A673 (cell line): Measurements from ENCODE around the gene TMEM45B. TPM values are rescaled to one million over a fixed set of nuclear protein-coding genes. Genes with fewer than 3 reads are reported as not detected.
"Not testable (repeated sequence)": the region's sequence is repeated elsewhere in the genome, so short reads cannot be mapped to it uniquely, and the experiment has no call there.

Source experiments
- BruUV-seq: library from RNA; stranded (reverse); fragments of 400-500 nt; replicated peaks from 2 replicates; lab custom pipeline; 2021; lab: Mats Ljungman, UMichigan
- CTCF ChIA-PET: fragments of 300-600 bp; sonication (Branson Sonifier 250); formaldehyde crosslinking; loops from one replicate; lab custom pipeline; 2022; ENCODE audit warnings: antibody characterized with exemption; lab: Charles Lee
- POLR2A ChIA-PET: fragments of 300-600 bp; sonication (Branson Sonifier 250); formaldehyde crosslinking; loops from one replicate; lab custom pipeline; 2022; ENCODE audit warnings: antibody characterized with exemption; ENCODE audit not compliant: low non-redundant PET; lab: Charles Lee
- DNase-seq: peaks from one replicate; pipeline ENCODE4 v3.0.0-alpha.2; 2015; ENCODE audit warnings: low spot score
- H3K27ac ChIP-seq: fragments of 200-600 bp; sonication (generic); 2 replicates; pipeline ENCODE4 v1.5.1; 2016; ENCODE audit warnings: mixed run types, low read depth, mild to moderate bottlenecking, mixed read lengths, antibody characterized with exemption, low read length; ENCODE audit not compliant: poor library complexity, severe bottlenecking
- H3K27me3 ChIP-seq: fragments of 200-600 bp; sonication (generic); replicated peaks from 2 replicates; pipeline ENCODE4 v1.6.1; 2017; ENCODE audit warnings: mixed run types, low read depth, mild to moderate bottlenecking, mixed read lengths, antibody characterized with exemption, low read length; ENCODE audit not compliant: insufficient read depth, poor library complexity
- H3K36me3 ChIP-seq: fragments of 200-600 bp; sonication (generic); 2 replicates; pipeline ENCODE4 v1.6.1; 2016; ENCODE audit warnings: mixed run types, mild to moderate bottlenecking, mixed read lengths, antibody characterized with exemption, low read length; ENCODE audit not compliant: insufficient read depth, poor library complexity, severe bottlenecking
- H3K4me1 ChIP-seq: fragments of 200-600 bp; sonication (generic); 2 replicates; pipeline ENCODE4 v1.6.1; 2017; ENCODE audit warnings: mixed run types, mild to moderate bottlenecking, mixed read lengths, antibody characterized with exemption, low read length; ENCODE audit not compliant: insufficient read depth, poor library complexity, severe bottlenecking
- H3K4me3 ChIP-seq: fragments of 200-600 bp; sonication (generic); 2 replicates; pipeline ENCODE4 v1.5.1; 2016; ENCODE audit warnings: low read depth, mixed run types, mild to moderate bottlenecking, mixed read lengths, low read length; ENCODE audit not compliant: poor library complexity, severe bottlenecking
- H3K9me3 ChIP-seq: fragments of 200-600 bp; sonication (generic); 2 replicates; pipeline ENCODE4 v1.6.1; 2016; ENCODE audit warnings: mixed run types, low read depth, mild to moderate bottlenecking, mixed read lengths, antibody characterized with exemption, low read length; ENCODE audit not compliant: poor library complexity, severe bottlenecking
- CTCF ChIP-seq: fragments of 300-800, 200-600 bp; sonication (generic); conservative IDR thresholded peaks from 2 replicates; pipeline ENCODE4 v1.5.1; 2017; ENCODE audit warnings: low read depth, mild to moderate bottlenecking, antibody characterized with exemption, low read length, moderate library complexity, mixed read lengths
- EZH2 ChIP-seq: fragments of 200-600 bp; sonication (generic); IDR thresholded peaks from 2 replicates; pipeline ENCODE4 v1.6.1; 2017; ENCODE audit warnings: borderline replicate concordance, low read depth, mild to moderate bottlenecking, mixed read lengths, antibody characterized with exemption, low read length; ENCODE audit not compliant: poor library complexity, severe bottlenecking
- intact Hi-C: fragments of 100-400 bp; cut with micrococcal nuclease; formaldehyde crosslinking; loops from one replicate; pipeline ENCODE4 v1.10.0; 2022; ENCODE audit not compliant: unreplicated experiment
- total RNA-seq: library from RNA; stranded (reverse); gene quantifications from 2 replicates; pipeline ENCODE4 v1.2.3, GENCODE V29; 2021

The TMEM45B gene
- total RNA-seq, 1 experiment from 2014 or later, result not detected

DNA sequence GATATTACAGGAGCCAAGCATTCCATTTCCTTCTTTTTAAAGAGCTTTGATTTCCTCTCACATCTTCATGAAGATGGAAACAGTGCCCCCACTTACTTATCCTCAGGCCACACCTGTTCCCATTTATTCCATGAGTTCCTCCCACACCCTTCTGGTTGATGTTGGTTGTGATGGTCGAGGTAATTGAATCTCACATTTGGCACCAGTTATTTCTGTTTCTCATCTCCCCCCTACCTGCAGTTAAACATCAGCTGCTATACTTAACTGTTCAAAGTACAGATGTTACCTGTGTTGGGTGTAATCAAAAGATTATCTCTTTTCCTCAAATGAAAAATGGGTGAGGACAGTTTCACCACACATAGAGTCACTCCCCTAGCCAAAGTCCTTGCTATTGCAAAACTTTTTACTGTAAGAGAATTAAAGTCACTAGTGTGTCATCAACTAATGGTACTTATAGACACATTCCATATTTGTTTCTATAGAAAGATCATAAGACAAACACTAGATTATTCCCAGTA is 1.9 kb downstream of the TMEM45B start:
- BruUV-seq, result no TSS peak
- no peak for DNase-seq
- CTCF ChIA-PET, result no interaction called here
- intact Hi-C loops, result no loop called here
- H3K27me3 ChIP-seq, result peaks cover 23% of the 10 kb centered on the region
- no peak overlapping the region for H3K4me3 ChIP-seq
- TF ChIP-seq EZH2, result no peak
- no peak for TF ChIP-seq CTCF
- POLR2A ChIA-PET, result interaction anchor here (0.7 kb wide), 1 partner anchor 472 kb away, joined by 3 read pairs; no protein-coding TSS in a partner anchor
- no peak overlapping the region for H3K27ac ChIP-seq
- H3K36me3 ChIP-seq, result no peaks in the 10 kb centered on the region
- no peaks in the 10 kb centered on the region for H3K9me3 ChIP-seq
- no peaks in the 10 kb centered on the region for H3K4me1 ChIP-seq

GRCh38 chr11:129818236-129818635 is 2.6 kb downstream of the TMEM45B start:
- H3K36me3 ChIP-seq, H3K4me1 ChIP-seq, H3K9me3 ChIP-seq, intact Hi-C loops, CTCF ChIA-PET, POLR2A ChIA-PET, DNase-seq, H3K27ac ChIP-seq, H3K4me3 ChIP-seq, BruUV-seq: not testable (repeated sequence)
- peaks cover 23% of the 10 kb centered on the region for H3K27me3 ChIP-seq

GRCh38 chr11:129819237-129819636 is 3.6 kb downstream of the TMEM45B start:
- no TSS peak for BruUV-seq
- intact Hi-C loops, result no loop called here
- H3K9me3 ChIP-seq, result no peaks in the 10 kb centered on the region
- H3K4me1 ChIP-seq, result no peaks in the 10 kb centered on the region
- TF ChIP-seq EZH2, result no peak
- no peak for TF ChIP-seq CTCF
- no peak overlapping the region for H3K27ac ChIP-seq
- ChIA-PET CTCF (no interaction called here), POLR2A (no interaction called here)
- no peak overlapping the region for H3K4me3 ChIP-seq
- DNase-seq, result no peak
- peaks cover 23% of the 10 kb centered on the region for H3K27me3 ChIP-seq
- no peaks in the 10 kb centered on the region for H3K36me3 ChIP-seq

DNA sequence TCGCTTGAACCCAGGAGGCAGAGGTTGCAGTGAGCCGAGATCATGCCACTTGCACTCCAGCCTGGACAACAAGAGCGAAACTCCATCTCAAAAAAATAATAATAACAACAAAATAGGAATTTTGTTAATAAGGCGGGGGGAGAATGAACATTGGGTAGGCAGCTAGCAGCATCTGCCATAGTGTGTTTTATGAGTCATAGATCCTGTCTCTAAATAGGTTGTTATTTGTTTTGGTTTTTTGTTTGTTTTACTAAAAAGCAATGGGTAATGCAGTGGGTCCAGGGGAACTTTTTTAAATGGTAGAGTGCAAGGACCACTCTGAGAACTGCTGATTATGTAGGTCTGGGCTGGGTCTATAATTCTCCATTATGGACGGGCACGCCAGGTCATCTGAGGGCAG is 4.6 kb downstream of the TMEM45B start:
- intact Hi-C loops, H3K27ac ChIP-seq, DNase-seq, H3K4me3 ChIP-seq, BruUV-seq, H3K36me3 ChIP-seq, H3K9me3 ChIP-seq, H3K4me1 ChIP-seq, CTCF ChIA-PET, POLR2A ChIA-PET: not testable (repeated sequence)
- H3K27me3 ChIP-seq, result peaks cover 22% of the 10 kb centered on the region

DNA sequence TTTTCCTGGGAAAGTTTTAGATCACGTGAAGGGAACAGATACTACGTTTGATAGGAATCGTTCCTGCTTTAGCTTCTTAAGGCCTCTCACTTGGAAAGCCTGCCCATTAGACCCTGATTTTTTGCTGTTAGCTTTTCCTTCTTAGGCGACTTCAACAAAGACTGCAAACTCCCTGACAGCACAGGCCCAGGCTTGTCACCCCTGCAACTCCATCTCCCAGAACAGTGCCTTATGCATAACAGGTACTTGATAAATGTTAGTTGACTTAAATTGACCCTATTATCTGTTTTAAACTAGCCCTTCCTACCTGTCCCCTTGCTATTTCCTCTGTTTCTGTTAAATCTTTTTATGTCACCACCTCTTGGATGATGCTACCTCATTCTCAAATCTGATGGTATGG is 7.6 kb downstream of the TMEM45B start:
- H3K36me3 ChIP-seq, H3K9me3 ChIP-seq, DNase-seq, H3K4me3 ChIP-seq, intact Hi-C loops, H3K4me1 ChIP-seq, POLR2A ChIA-PET, H3K27ac ChIP-seq, BruUV-seq, CTCF ChIA-PET, H3K27me3 ChIP-seq: not testable (repeated sequence)

- H3K27me3 ChIP-seq, BruUV-seq, H3K4me1 ChIP-seq, H3K36me3 ChIP-seq, H3K4me3 ChIP-seq, DNase-seq, POLR2A ChIA-PET, H3K9me3 ChIP-seq, CTCF ChIA-PET, intact Hi-C loops, H3K27ac ChIP-seq: not testable (repeated sequence)
Observed at GRCh38 chr11:129823799-129824198, 8.2 kb downstream of the TMEM45B start.
